GM23338 (cell line): ENCODE results near the gene SLC25A34. TPM values are rescaled to one million over a fixed set of nuclear protein-coding genes. Genes with fewer than 3 reads are reported as not detected.

Source experiments
- ATAC-seq: fragments of 200-7000 bp; cut with Tn5 transposase; 3 replicates; pipeline ENCODE4 v1.9.1; 2020
- DNase-seq: peaks from one replicate; pipeline ENCODE4 v3.0.0-alpha.2; 2015; ENCODE audit warnings: low spot score
- H2AFZ ChIP-seq: fragments of 200-600 bp; sonication (generic); 2 replicates; pipeline ENCODE4 v1.8.0; 2016; ENCODE audit warnings: antibody characterized with exemption, mild to moderate bottlenecking, moderate library complexity
- H3F3A ChIP-seq: fragments of 200-600 bp; sonication (generic); replicated peaks from 2 replicates; pipeline ENCODE4 v1.8.0; 2017; ENCODE audit warnings: antibody characterized with exemption, mixed run types, low read depth
- H3K27ac ChIP-seq: fragments of 200-600 bp; sonication (generic); 2 replicates; pipeline ENCODE4 v1.6.1; 2016; ENCODE audit warnings: low read depth
- H3K27me3 ChIP-seq: fragments of 200-600 bp; sonication (generic); 2 replicates; pipeline ENCODE4 v1.8.0; 2016; ENCODE audit warnings: mild to moderate bottlenecking, mixed run types, moderate library complexity; ENCODE audit not compliant: insufficient read depth
- H3K36me3 ChIP-seq: fragments of 200-600 bp; sonication (generic); 2 replicates; pipeline ENCODE4 v1.8.0; 2016; ENCODE audit warnings: mild to moderate bottlenecking; ENCODE audit not compliant: insufficient read depth
- H3K4me1 ChIP-seq: fragments of 200-600 bp; sonication (generic); 2 replicates; pipeline ENCODE4 v1.8.0; 2016; ENCODE audit warnings: mild to moderate bottlenecking, moderate library complexity; ENCODE audit not compliant: insufficient read depth
- H3K4me2 ChIP-seq: fragments of 200-600 bp; sonication (generic); 2 replicates; pipeline ENCODE4 v1.7.1; 2017; ENCODE audit warnings: mixed run types
- H3K4me3 ChIP-seq: fragments of 200-600 bp; sonication (generic); 2 replicates; pipeline ENCODE4 v1.6.1; 2016; ENCODE audit warnings: mixed run types
- H3K79me2 ChIP-seq: fragments of 200-600 bp; sonication (generic); replicated peaks from 2 replicates; pipeline ENCODE4 v1.8.0; 2017; ENCODE audit warnings: mild to moderate bottlenecking; ENCODE audit not compliant: insufficient read depth
- H3K9me2 ChIP-seq: fragments of 200-600 bp; sonication (generic); 2 replicates; pipeline ENCODE4 v1.8.0; 2017; ENCODE audit not compliant: insufficient read depth
- H4K20me1 ChIP-seq: fragments of 200-600 bp; sonication (generic); replicated peaks from 2 replicates; pipeline ENCODE4 v1.8.0; 2017; ENCODE audit warnings: mild to moderate bottlenecking; ENCODE audit not compliant: insufficient read depth
- H3K27ac Mint-ChIP-seq: 2 replicates; pipeline ENCODE4 v1.8.0; 2020; ENCODE audit warnings: inconsistent platforms, mild to moderate bottlenecking, moderate library complexity, mixed read lengths
- H3K27me3 Mint-ChIP-seq: 3 replicates; pipeline ENCODE4 v1.8.0; 2022; ENCODE audit warnings: low read depth, mild to moderate bottlenecking, moderate library complexity, mixed read lengths, inconsistent platforms; ENCODE audit not compliant: insufficient read depth, poor library complexity
- H3K36me3 Mint-ChIP-seq: 3 replicates; pipeline ENCODE4 v1.8.0; 2021; ENCODE audit warnings: low read depth, mild to moderate bottlenecking, inconsistent platforms, moderate library complexity, mixed read lengths
- H3K4me1 Mint-ChIP-seq: 3 replicates; pipeline ENCODE4 v1.8.0; 2020; ENCODE audit warnings: mild to moderate bottlenecking, inconsistent platforms, mixed read lengths
- H3K4me3 Mint-ChIP-seq: 3 replicates; pipeline ENCODE4 v1.8.0; 2021; ENCODE audit warnings: moderate library complexity, mild to moderate bottlenecking, inconsistent platforms, mixed read lengths
- H3K9me3 Mint-ChIP-seq: 3 replicates; pipeline ENCODE4 v1.8.0; 2020; ENCODE audit warnings: moderate library complexity, mild to moderate bottlenecking, inconsistent platforms, mixed read lengths
- CREB1 ChIP-seq: fragments of 250-450 bp; sonication (Bioruptor Pico); IDR thresholded peaks from 2 replicates; pipeline ENCODE4 v1.5.0; 2020; ENCODE audit warnings: low read depth, mild to moderate bottlenecking, moderate library complexity
- CTCF ChIP-seq, 2 experiments: fragments of 200-600 bp in 1 of 2; sonication (generic) in 1 of 2; conservative IDR thresholded peaks; 2 replicates each; pipeline versions ENCODE4 v1.5.1 to v1.6.1; 2016 to 2017; ENCODE audit warnings: antibody characterized with exemption in 2 of 2, low read depth in 2 of 2, mild to moderate bottlenecking in 2 of 2, moderate library complexity in 1 of 2
- EZH2 ChIP-seq: fragments of 200-600 bp; sonication (generic); IDR thresholded peaks from one replicate; pipeline ENCODE4 v1.8.0; 2017; ENCODE audit warnings: antibody characterized with exemption, mild to moderate bottlenecking, low read depth; ENCODE audit not compliant: unreplicated experiment
- EZH2phosphoT487 ChIP-seq: fragments of 200-600 bp; sonication (generic); IDR thresholded peaks from one replicate; pipeline ENCODE4 v1.8.1; 2018; ENCODE audit warnings: antibody characterized with exemption; ENCODE audit not compliant: unreplicated experiment
- JUNB ChIP-seq: IDR thresholded peaks from one replicate; pipeline ENCODE4 v1.6.1; 2016; ENCODE audit warnings: antibody characterized with exemption; ENCODE audit not compliant: unreplicated experiment
- POLR2AphosphoS5 ChIP-seq: IDR thresholded peaks from 2 replicates; pipeline ENCODE4 v1.6.1; 2016; ENCODE audit warnings: antibody characterized with exemption, low read depth
- STAT1 ChIP-seq: IDR thresholded peaks from one replicate; pipeline ENCODE4 v1.6.1; 2016; ENCODE audit warnings: antibody characterized with exemption; ENCODE audit not compliant: unreplicated experiment
- ZNF114 ChIP-seq: fragments of 250-450 bp; sonication (Bioruptor Pico); IDR thresholded peaks from 2 replicates; pipeline ENCODE4 v1.5.0; 2020; ENCODE audit warnings: mild to moderate bottlenecking, moderate library complexity
- ZNF331 ChIP-seq: fragments of 250-450 bp; sonication (Bioruptor Pico); IDR thresholded peaks from 2 replicates; pipeline ENCODE4 v1.5.0; 2020; ENCODE audit warnings: low read depth, mild to moderate bottlenecking, moderate library complexity
- polyA plus RNA-seq: library from polyadenylated mRNA; unstranded; fragments of >200 nt; fragmentation: Nextera tagmentation; extraction: Ambion mirVana; gene quantifications from 2 replicates; pipeline ENCODE4 v1.2.1, GENCODE V29; 2016
- total RNA-seq: library from RNA; depleted of rRNA; stranded (reverse); fragments of >200 nt; shearing (Covaris generic); gene quantifications from 2 replicates; pipeline ENCODE4 v1.2.3, GENCODE V29; 2014
- TF ChIP-seq, protein P1 (sequence below): fragments of 250-450 bp; sonication (Bioruptor Pico); IDR thresholded peaks from 2 replicates; pipeline ENCODE4 v1.5.0; 2020; ENCODE audit warnings: mild to moderate bottlenecking, moderate library complexity

Gene SLC25A34
- total and polyA plus RNA-seq, 2 experiments from 2014 or later, result 0.11 to 3.5 TPM

- TF ChIP-seq STAT1 (no peak), JUNB (no peak), ZNF331 (no peak), POLR2AphosphoS5 (no peak), EZH2 (no peak), EZH2phosphoT487 (no peak), CTCF (conservative IDR thresholded peaks at IDR 0.05; ENCODE audit: low read depth in 2 of 2) (no peak), CREB1 (CRISPR knock-in tag) (no peak)
Observed at GRCh38 chr1:15737324-15738319, 1.6 kb downstream of the SLC25A34 start (continued).

GRCh38 chr1:15738416-15739113 lies 2.5 kb downstream of the SLC25A34 start:
- Mint-ChIP-seq H3K27me3 (peaks cover 7% of the 10 kb centered on the region), H3K27ac (no peak overlapping the region), H3K9me3 (no peaks in the 10 kb centered on the region), H3K36me3 (no peaks in the 10 kb centered on the region), H3K4me1 (peaks cover 13% of the 10 kb centered on the region), H3K4me3 (no peak overlapping the region)
- Histone ChIP-seq H3K9me2 (no peaks in the 10 kb centered on the region), H3K36me3 (no peaks in the 10 kb centered on the region), H3K4me3 (no peak overlapping the region), H2AFZ (no peak overlapping the region), H4K20me1 (no peaks in the 10 kb centered on the region), H3K79me2 (no peaks in the 10 kb centered on the region), H3K27me3 (no peaks in the 10 kb centered on the region), H3K27ac (no peak overlapping the region), H3K4me1 (0 out of 2 replicates have a peak, but pooled peaks cover 9% of the 10 kb centered on the region), H3K4me2 (no peak overlapping the region), H3F3A (0 out of 2 replicates have a peak, but pooled peaks cover 5% of the 10 kb centered on the region)
- ATAC-seq, result no peak
- no peak for DNase-seq
- no peak for TF ChIP-seq CREB1 (CRISPR knock-in tag)
- TF ChIP-seq, protein P1, sequence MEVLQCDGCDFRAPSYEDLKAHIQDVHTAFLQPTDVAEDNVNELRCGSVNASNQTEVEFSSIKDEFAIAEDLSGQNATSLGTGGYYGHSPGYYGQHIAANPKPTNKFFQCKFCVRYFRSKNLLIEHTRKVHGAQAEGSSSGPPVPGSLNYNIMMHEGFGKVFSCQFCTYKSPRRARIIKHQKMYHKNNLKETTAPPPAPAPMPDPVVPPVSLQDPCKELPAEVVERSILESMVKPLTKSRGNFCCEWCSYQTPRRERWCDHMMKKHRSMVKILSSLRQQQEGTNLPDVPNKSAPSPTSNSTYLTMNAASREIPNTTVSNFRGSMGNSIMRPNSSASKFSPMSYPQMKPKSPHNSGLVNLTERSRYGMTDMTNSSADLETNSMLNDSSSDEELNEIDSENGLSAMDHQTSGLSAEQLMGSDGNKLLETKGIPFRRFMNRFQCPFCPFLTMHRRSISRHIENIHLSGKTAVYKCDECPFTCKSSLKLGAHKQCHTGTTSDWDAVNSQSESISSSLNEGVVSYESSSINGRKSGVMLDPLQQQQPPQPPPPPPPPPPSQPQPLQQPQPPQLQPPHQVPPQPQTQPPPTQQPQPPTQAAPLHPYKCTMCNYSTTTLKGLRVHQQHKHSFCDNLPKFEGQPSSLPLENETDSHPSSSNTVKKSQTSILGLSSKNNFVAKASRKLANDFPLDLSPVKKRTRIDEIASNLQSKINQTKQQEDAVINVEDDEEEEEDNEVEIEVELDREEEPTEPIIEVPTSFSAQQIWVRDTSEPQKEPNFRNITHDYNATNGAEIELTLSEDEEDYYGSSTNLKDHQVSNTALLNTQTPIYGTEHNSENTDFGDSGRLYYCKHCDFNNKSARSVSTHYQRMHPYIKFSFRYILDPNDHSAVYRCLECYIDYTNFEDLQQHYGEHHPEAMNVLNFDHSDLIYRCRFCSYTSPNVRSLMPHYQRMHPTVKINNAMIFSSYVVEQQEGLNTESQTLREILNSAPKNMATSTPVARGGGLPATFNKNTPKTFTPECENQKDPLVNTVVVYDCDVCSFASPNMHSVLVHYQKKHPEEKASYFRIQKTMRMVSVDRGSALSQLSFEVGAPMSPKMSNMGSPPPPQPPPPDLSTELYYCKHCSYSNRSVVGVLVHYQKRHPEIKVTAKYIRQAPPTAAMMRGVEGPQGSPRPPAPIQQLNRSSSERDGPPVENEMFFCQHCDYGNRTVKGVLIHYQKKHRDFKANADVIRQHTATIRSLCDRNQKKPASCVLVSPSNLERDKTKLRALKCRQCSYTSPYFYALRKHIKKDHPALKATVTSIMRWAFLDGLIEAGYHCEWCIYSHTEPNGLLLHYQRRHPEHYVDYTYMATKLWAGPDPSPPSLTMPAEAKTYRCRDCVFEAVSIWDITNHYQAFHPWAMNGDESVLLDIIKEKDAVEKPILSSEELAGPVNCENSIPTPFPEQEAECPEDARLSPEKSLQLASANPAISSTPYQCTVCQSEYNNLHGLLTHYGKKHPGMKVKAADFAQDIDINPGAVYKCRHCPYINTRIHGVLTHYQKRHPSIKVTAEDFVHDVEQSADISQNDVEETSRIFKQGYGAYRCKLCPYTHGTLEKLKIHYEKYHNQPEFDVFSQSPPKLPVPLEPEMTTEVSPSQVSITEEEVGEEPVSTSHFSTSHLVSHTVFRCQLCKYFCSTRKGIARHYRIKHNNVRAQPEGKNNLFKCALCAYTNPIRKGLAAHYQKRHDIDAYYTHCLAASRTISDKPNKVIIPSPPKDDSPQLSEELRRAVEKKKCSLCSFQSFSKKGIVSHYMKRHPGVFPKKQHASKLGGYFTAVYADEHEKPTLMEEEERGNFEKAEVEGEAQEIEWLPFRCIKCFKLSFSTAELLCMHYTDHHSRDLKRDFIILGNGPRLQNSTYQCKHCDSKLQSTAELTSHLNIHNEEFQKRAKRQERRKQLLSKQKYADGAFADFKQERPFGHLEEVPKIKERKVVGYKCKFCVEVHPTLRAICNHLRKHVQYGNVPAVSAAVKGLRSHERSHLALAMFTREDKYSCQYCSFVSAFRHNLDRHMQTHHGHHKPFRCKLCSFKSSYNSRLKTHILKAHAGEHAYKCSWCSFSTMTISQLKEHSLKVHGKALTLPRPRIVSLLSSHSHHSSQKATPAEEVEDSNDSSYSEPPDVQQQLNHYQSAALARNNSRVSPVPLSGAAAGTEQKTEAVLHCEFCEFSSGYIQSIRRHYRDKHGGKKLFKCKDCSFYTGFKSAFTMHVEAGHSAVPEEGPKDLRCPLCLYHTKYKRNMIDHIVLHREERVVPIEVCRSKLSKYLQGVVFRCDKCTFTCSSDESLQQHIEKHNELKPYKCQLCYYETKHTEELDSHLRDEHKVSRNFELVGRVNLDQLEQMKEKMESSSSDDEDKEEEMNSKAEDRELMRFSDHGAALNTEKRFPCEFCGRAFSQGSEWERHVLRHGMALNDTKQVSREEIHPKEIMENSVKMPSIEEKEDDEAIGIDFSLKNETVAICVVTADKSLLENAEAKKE (CRISPR knock-in tag), result no peak
- no peak for TF ChIP-seq POLR2AphosphoS5
- no peak for TF ChIP-seq EZH2phosphoT487
- TF ChIP-seq ZNF114 (CRISPR knock-in tag), result no peak
- TF ChIP-seq CTCF (conservative IDR thresholded peaks at IDR 0.05; ENCODE audit: low read depth in 2 of 2), result no peak
